ENCODE measurements around the gene HSD17B12.
"Not testable (repeated sequence)": the region's sequence is repeated elsewhere in the genome, so short reads cannot be mapped to it uniquely, and the experiment has no call there.

Gene HSD17B12

GRCh38 chr11:43748095-43748494 lies 67.6 kb downstream of the HSD17B12 start:
- DNase-seq: no peak

- no peak for DNase-seq
Observed at GRCh38 chr11:43751726-43752125, 71.2 kb downstream of the HSD17B12 start.

- DNase-seq: no peak
Observed at GRCh38 chr11:43756575-43756974, 76.0 kb downstream of the HSD17B12 start.

GRCh38 chr11:43758927-43759326 lies 78.4 kb downstream of the HSD17B12 start:
- no peak for DNase-seq

GRCh38 chr11:43760902-43761301 lies 80.4 kb downstream of the HSD17B12 start:
- DNase-seq: no peak

GRCh38 chr11:43765194-43765593 lies 84.7 kb downstream of the HSD17B12 start:
- DNase-seq: no peak

GRCh38 chr11:43768654-43769053 lies 88.1 kb downstream of the HSD17B12 start:
- DNase-seq: not testable (repeated sequence)

- no peak for DNase-seq
Observed at GRCh38 chr11:43770173-43770572, 89.6 kb downstream of the HSD17B12 start.

GRCh38 chr11:43772733-43773132 lies 92.2 kb downstream of the HSD17B12 start:
- DNase-seq: no peak

- no peak for DNase-seq
Observed at GRCh38 chr11:43774786-43775185, 94.2 kb downstream of the HSD17B12 start.

- no peak for DNase-seq
Observed at GRCh38 chr11:43779306-43779705, 98.8 kb downstream of the HSD17B12 start.

- DNase-seq: no peak
Observed at GRCh38 chr11:43784301-43784700, 103.8 kb downstream of the HSD17B12 start.

GRCh38 chr11:43784866-43785265 lies 104.3 kb downstream of the HSD17B12 start:
- DNase-seq: no peak

- no peak for DNase-seq
Observed at GRCh38 chr11:43785318-43785717, 104.8 kb downstream of the HSD17B12 start.

GRCh38 chr11:43786016-43786415 lies 105.5 kb downstream of the HSD17B12 start:
- no peak for DNase-seq

- DNase-seq: no peak
Observed at GRCh38 chr11:43787824-43788223, 107.3 kb downstream of the HSD17B12 start.

GRCh38 chr11:43788421-43788820 lies 107.9 kb downstream of the HSD17B12 start:
- peak; percentile 7 for DNase-seq

GRCh38 chr11:43789700-43790443 lies 109.3 kb downstream of the HSD17B12 start:
- no peak for DNase-seq

GRCh38 chr11:43790444-43790794 lies 109.9 kb downstream of the HSD17B12 start:
- DNase-seq: no peak

GRCh38 chr11:43797337-43797736 lies 116.8 kb downstream of the HSD17B12 start:
- no peak for DNase-seq

- no peak for DNase-seq
Observed at GRCh38 chr11:43797866-43798265, 117.3 kb downstream of the HSD17B12 start.

- no peak for DNase-seq
Observed at GRCh38 chr11:43802509-43802908, 122.0 kb downstream of the HSD17B12 start.

- DNase-seq: no peak
Observed at GRCh38 chr11:43803766-43804165, 123.2 kb downstream of the HSD17B12 start.

- no peak for DNase-seq
Observed at GRCh38 chr11:43806976-43807375, 126.4 kb downstream of the HSD17B12 start.

GRCh38 chr11:43810929-43811596 lies 130.5 kb downstream of the HSD17B12 start:
- DNase-seq: no peak
